ENCODE results near the gene ARL13B. TPM values are rescaled to one million over a fixed set of nuclear protein-coding genes. Genes with fewer than 3 reads are reported as not detected.
A peak's percentile ranks its signal among the peaks of the same experiment; 100 is the strongest.

Gene ARL13B
- total and polyA plus RNA-seq, 10 of the 15 experiments (the other 5 are each of a cell fraction or from before 2014, with no cell fraction given), result 3.0 to 10.4 (median 7.9) TPM

DNA sequence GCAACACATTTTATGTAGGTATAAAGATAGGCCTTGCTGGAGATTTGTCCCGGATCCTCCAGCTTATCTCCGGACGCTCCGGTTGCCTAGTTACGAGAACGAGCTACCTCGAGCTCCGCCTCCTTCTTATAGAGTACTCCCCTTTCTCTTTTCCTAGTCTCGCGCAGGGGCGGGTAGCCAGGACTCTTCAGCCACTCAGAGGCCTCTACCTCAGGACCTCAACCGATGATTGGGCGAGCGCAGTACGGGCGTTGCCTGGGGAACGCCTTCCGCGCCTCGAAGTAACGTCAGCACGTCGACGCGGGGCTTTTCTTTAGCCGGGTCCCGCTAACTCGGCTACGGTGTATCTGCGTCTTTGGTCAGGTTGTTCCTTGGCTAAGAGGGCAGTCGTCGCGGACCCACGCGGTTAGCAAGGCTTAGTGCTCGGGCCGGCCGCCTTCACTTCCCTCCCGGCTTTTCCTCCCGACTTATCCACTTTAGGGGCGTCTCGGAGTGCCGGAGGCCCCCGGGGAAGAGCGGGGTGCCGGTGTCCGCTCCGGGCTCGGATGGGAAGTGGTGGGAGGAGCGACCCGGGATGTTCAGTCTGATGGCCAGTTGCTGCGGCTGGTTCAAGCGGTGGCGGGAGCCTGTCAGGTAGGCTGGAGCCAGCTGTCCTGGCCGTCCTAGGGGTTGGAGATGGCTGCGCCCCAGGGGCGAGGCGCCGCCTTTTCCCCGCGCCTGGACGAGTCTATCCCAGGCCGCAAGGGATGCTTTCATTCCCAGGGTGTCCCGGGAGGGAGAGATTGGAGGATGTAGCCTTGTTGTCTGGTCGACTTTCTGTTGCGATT, at the start of gene ARL13B (continued):
- TF ChIP-seq EZH2 (IDR thresholded peaks at IDR 0.05; ENCODE audit: borderline replicate concordance, control insufficient read depth, low read depth, low read length) (no peak), TARDBP (IDR thresholded peaks at IDR 0.05; ENCODE audit: borderline replicate concordance) (no peak), MYC (IDR thresholded peaks at IDR 0.05; ENCODE audit: insufficient read depth, insufficient read length, insufficient replicate concordance, low read length, severe bottlenecking) (no peak), RAD21 (IDR thresholded peaks at IDR 0.05; ENCODE audit: insufficient read depth, low read depth, low read length) (no peak), IRF4 (IDR thresholded peaks at IDR 0.05; ENCODE audit: low read depth, low read length) (no peak), BCL11A (IDR thresholded peaks at IDR 0.05; ENCODE audit: low read depth, low read length) (no peak), STAT3 (IDR thresholded peaks at IDR 0.05; ENCODE audit: low read depth, low read length) (no peak), ZNF384 (IDR thresholded peaks at IDR 0.05; ENCODE audit: borderline replicate concordance, low read depth, low read length) (no peak), ELK1 (IDR thresholded peaks at IDR 0.05; ENCODE audit: low read depth, low read length) (peak; percentile 17; the same call in 1 of the 2 replicates), FOS (IDR thresholded peaks at IDR 0.05; ENCODE audit: borderline replicate concordance, extremely low read depth, insufficient read length) (peak; percentile 72), MTA2 (IDR thresholded peaks at IDR 0.05; ENCODE audit: low read depth) (no peak), JUND (IDR thresholded peaks at IDR 0.05; ENCODE audit: low read depth, low read length) (no peak), NR2C2 (IDR thresholded peaks at IDR 0.05; ENCODE audit: borderline replicate concordance, control insufficient read depth, insufficient read length, low read depth) (no peak), MYB (IDR thresholded peaks at IDR 0.05; ENCODE audit: borderline replicate concordance, low read depth, low read length) (no peak), SIX5 (IDR thresholded peaks at IDR 0.05; ENCODE audit: low read depth, low read length, severe bottlenecking) (no peak), POLR2A (IDR thresholded peaks at IDR 0.05; ENCODE audit: low read depth, low read length) (peak; percentile 88), MAX (IDR thresholded peaks at IDR 0.05; ENCODE audit: low read depth, low read length) (no peak), SMAD5 (IDR thresholded peaks at IDR 0.05; ENCODE audit: low read depth) (no peak; the same call in 1 of the 2 replicates), CREB1 (IDR thresholded peaks at IDR 0.05; ENCODE audit: low read depth) (peak; percentile 95), NFIC (IDR thresholded peaks at IDR 0.05; ENCODE audit: low read depth, low read length) (no peak), FOXM1 (IDR thresholded peaks at IDR 0.05; ENCODE audit: low read depth, low read length) (no peak)
- TF ChIP-seq, protein P1, sequence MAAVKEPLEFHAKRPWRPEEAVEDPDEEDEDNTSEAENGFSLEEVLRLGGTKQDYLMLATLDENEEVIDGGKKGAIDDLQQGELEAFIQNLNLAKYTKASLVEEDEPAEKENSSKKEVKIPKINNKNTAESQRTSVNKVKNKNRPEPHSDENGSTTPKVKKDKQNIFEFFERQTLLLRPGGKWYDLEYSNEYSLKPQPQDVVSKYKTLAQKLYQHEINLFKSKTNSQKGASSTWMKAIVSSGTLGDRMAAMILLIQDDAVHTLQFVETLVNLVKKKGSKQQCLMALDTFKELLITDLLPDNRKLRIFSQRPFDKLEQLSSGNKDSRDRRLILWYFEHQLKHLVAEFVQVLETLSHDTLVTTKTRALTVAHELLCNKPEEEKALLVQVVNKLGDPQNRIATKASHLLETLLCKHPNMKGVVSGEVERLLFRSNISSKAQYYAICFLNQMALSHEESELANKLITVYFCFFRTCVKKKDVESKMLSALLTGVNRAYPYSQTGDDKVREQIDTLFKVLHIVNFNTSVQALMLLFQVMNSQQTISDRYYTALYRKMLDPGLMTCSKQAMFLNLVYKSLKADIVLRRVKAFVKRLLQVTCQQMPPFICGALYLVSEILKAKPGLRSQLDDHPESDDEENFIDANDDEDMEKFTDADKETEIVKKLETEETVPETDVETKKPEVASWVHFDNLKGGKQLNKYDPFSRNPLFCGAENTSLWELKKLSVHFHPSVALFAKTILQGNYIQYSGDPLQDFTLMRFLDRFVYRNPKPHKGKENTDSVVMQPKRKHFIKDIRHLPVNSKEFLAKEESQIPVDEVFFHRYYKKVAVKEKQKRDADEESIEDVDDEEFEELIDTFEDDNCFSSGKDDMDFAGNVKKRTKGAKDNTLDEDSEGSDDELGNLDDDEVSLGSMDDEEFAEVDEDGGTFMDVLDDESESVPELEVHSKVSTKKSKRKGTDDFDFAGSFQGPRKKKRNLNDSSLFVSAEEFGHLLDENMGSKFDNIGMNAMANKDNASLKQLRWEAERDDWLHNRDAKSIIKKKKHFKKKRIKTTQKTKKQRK (IDR thresholded peaks at IDR 0.05; ENCODE audit: low read depth, low read length), result no peak
- TF ChIP-seq, protein P2, sequence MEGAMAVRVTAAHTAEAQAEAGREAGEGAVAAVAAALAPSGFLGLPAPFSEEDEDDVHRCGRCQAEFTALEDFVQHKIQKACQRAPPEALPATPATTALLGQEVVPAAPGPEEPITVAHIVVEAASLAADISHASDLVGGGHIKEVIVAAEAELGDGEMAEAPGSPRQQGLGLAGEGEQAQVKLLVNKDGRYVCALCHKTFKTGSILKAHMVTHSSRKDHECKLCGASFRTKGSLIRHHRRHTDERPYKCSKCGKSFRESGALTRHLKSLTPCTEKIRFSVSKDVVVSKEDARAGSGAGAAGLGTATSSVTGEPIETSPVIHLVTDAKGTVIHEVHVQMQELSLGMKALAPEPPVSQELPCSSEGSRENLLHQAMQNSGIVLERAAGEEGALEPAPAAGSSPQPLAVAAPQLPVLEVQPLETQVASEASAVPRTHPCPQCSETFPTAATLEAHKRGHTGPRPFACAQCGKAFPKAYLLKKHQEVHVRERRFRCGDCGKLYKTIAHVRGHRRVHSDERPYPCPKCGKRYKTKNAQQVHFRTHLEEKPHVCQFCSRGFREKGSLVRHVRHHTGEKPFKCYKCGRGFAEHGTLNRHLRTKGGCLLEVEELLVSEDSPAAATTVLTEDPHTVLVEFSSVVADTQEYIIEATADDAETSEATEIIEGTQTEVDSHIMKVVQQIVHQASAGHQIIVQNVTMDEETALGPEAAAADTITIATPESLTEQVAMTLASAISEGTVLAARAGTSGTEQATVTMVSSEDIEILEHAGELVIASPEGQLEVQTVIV (IDR thresholded peaks at IDR 0.05; ENCODE audit: borderline replicate concordance, partially characterized antibody), result no peak
